Upper lobe of left lung (tissue), 6 donors: ENCODE results near the gene KIF24. TPM values are rescaled to one million over a fixed set of nuclear protein-coding genes. Genes with fewer than 3 reads are reported as not detected.
A peak's percentile ranks its signal among the peaks of the same experiment; 100 is the strongest.

Experiments
- ATAC-seq, 2 donors: fragments of 200-7000 bp; cut with Tn5 transposase; one replicate each; pipeline ENCODE4 v1.9.1; 2022; ENCODE audit warnings: mild to moderate bottlenecking in 2 of 2, moderate library complexity in 2 of 2; ENCODE audit not compliant: low FRiP score in 2 of 2
- DNase-seq, 2 donors: peaks; one replicate each; pipeline ENCODE4 v3.0.0-alpha.2; 2019 to 2020
- H3K27ac ChIP-seq, 4 donors: fragments of 200-600 bp; sonication (generic); one replicate each; pipeline ENCODE4 v1.5.1; 2016 to 2019
- H3K27me3 ChIP-seq, 4 donors: fragments of 200-600 bp; sonication (generic); one replicate each; pipeline ENCODE4 v1.5.1; 2017 to 2019
- H3K36me3 ChIP-seq, 4 donors: fragments of 200-600 bp; sonication (generic); one replicate each; pipeline ENCODE4 v1.5.1; 2016 to 2019
- H3K4me1 ChIP-seq, 4 donors: fragments of 200-600 bp; sonication (generic); one replicate each; pipeline ENCODE4 v1.5.1; 2018 to 2019
- H3K4me3 ChIP-seq, 4 donors: fragments of 200-600 bp; sonication (generic); one replicate each; pipeline ENCODE4 v1.5.1; 2017 to 2019; ENCODE audit warnings: mild to moderate bottlenecking in 2 of 4, moderate library complexity in 1 of 4
- H3K9me3 ChIP-seq, 4 donors: fragments of 200-600 bp; sonication (generic); one replicate each; pipeline ENCODE4 v1.5.1; 2018 to 2019
- CTCF ChIP-seq, 6 experiments: fragments of 450-650 bp in 4 of 6; fragments of 200-600 bp in 2 of 6; sonication (generic) in 2 of 6; IDR thresholded peaks; one replicate each; pipeline ENCODE4 v1.5.1; 2016 to 2019; ENCODE audit warnings: antibody characterized with exemption in 6 of 6
- EP300 ChIP-seq, 4 donors: sonication (generic); formaldehyde crosslinking; IDR thresholded peaks; one replicate each; pipeline ENCODE4 v1.5.1; 2017; ENCODE audit warnings: antibody characterized with exemption in 4 of 4, control low read depth in 2 of 4
- POLR2A ChIP-seq, 4 donors: fragments of 450-650 bp; IDR thresholded peaks; one replicate each; pipeline ENCODE4 v1.5.1; 2016 to 2017; ENCODE audit warnings: antibody characterized with exemption in 4 of 4, mild to moderate bottlenecking in 2 of 4
- POLR2AphosphoS5 ChIP-seq, 2 donors: sonication (generic); formaldehyde crosslinking; IDR thresholded peaks; one replicate each; pipeline ENCODE4 v1.5.1; 2017; ENCODE audit warnings: antibody characterized with exemption in 2 of 2
- WGBS, 2 donors: methylation state at CpG; one replicate each; pipeline ENCODE4 v1.1.5; 2017 to 2018; 5-methylcytosine and 5-hydroxymethylcytosine counted together
- total RNA-seq, 6 donors: library from RNA; depleted of rRNA in 4 of 6; stranded (reverse); fragments of >200 nt in 4 of 6; gene quantifications; one replicate each; pipeline versions ENCODE4 v1.1.0 to v1.2.1, GENCODE V29; 2016 to 2021
- donor health status: DM: no; HTN: no; CAD: no; lungs with moderate emphysema.
- donor health status: DM: no; HTN: yes; CAD: no; lungs with severe emphysema.

The KIF24 gene
- total RNA-seq, 6 donors from 2014 or later = 0.72 to 3.2 (median 1.6) TPM

GRCh38 chr9:34346873-34347799 lies 18.1 kb upstream of the KIF24 start:
- WGBS, 2 donors = 87 to 92% methylated on average over 13 to 15 of the region's 15 CpGs
- H3K4me1 ChIP-seq = peaks cover 0 to 8% (median 2%) of the 10 kb centered on the region in 4 donors
- no peak for ATAC-seq
- no peaks in the 10 kb centered on the region for H3K27me3 ChIP-seq
- H3K4me3 ChIP-seq = no peak overlapping the region
- H3K27ac ChIP-seq = no peak overlapping the region
- H3K36me3 ChIP-seq = peaks cover 0 to 18% (median 6%) of the 10 kb centered on the region in 4 donors
- no peak for TF ChIP-seq CTCF (IDR thresholded peaks at IDR 0.05)
- TF ChIP-seq POLR2AphosphoS5 (IDR thresholded peaks at IDR 0.05) = no peak
- no peak for TF ChIP-seq EP300 (IDR thresholded peaks at IDR 0.05)
- no peak for TF ChIP-seq POLR2A (IDR thresholded peaks at IDR 0.05)
- no peaks in the 10 kb centered on the region for H3K9me3 ChIP-seq
- DNase-seq = no peak

GRCh38 chr9:34343605-34344004 lies 14.5 kb upstream of the KIF24 start:
- Histone ChIP-seq H3K4me3 (no peak overlapping the region), H3K27me3 (no peaks in the 10 kb centered on the region), H3K9me3 (no peaks in the 10 kb centered on the region), H3K36me3 (peaks cover 0 to 51% (median 22%) of the 10 kb centered on the region in 4 donors), H3K4me1 (peaks cover 0 to 13% (median 5%) of the 10 kb centered on the region in 4 donors), H3K27ac (no peak overlapping the region)
- WGBS, 2 donors = 69 to 86% methylated on average over 1 of the region's 1 CpG
- ATAC-seq = no peak
- DNase-seq = no peak
- no peak for TF ChIP-seq POLR2A (IDR thresholded peaks at IDR 0.05)
- no peak for TF ChIP-seq CTCF (IDR thresholded peaks at IDR 0.05)
- no peak for TF ChIP-seq EP300 (IDR thresholded peaks at IDR 0.05)
- TF ChIP-seq POLR2AphosphoS5 (IDR thresholded peaks at IDR 0.05) = no peak

- 70 to 88% methylated on average over 2 to 5 of the region's 5 CpGs for WGBS, 2 donors
- Histone ChIP-seq H3K4me1 (peaks cover 0 to 13% (median 5%) of the 10 kb centered on the region in 4 donors), H3K36me3 (peaks cover 0 to 53% (median 23%) of the 10 kb centered on the region in 4 donors), H3K4me3 (no peak overlapping the region), H3K27me3 (no peaks in the 10 kb centered on the region), H3K27ac (no peak overlapping the region), H3K9me3 (no peaks in the 10 kb centered on the region)
- DNase-seq (no peak), ATAC-seq (peak; percentile 36 to 86)
- TF ChIP-seq EP300 (IDR thresholded peaks at IDR 0.05) = no peak
- TF ChIP-seq POLR2A (IDR thresholded peaks at IDR 0.05) = no peak
- no peak for TF ChIP-seq CTCF (IDR thresholded peaks at IDR 0.05)
- TF ChIP-seq POLR2AphosphoS5 (IDR thresholded peaks at IDR 0.05) = no peak
Measured at GRCh38 chr9:34343090-34343489, 14.0 kb upstream of the KIF24 start.

- Histone ChIP-seq H3K27me3 (no peaks in the 10 kb centered on the region), H3K9me3 (no peaks in the 10 kb centered on the region), H3K27ac (no peak overlapping the region), H3K4me3 (no peak overlapping the region), H3K36me3 (peaks cover 0 to 53% (median 23%) of the 10 kb centered on the region in 4 donors), H3K4me1 (peaks cover 0 to 13% (median 5%) of the 10 kb centered on the region in 4 donors)
- no peak for DNase-seq
- ATAC-seq = no peak
- TF ChIP-seq CTCF (IDR thresholded peaks at IDR 0.05) (no peak), EP300 (IDR thresholded peaks at IDR 0.05) (no peak), POLR2AphosphoS5 (IDR thresholded peaks at IDR 0.05) (no peak), POLR2A (IDR thresholded peaks at IDR 0.05) (no peak)
- 81 to 82% methylated on average over 6 to 7 of the region's 7 CpGs for WGBS, 2 donors
Measured at GRCh38 chr9:34341659-34342295, 12.7 kb upstream of the KIF24 start.
